ENCODE measurements around the gene ADK.
"Not testable (repeated sequence)": the region's sequence is repeated elsewhere in the genome, so short reads cannot be mapped to it uniquely, and the experiment has no call there.

ADK gene

GRCh38 chr10:74292871-74293427 lies 141.9 kb downstream of the ADK start:
- H3K4me3 ChIP-seq (ENCODE audit: low read depth, low read length) = no peak overlapping the region
- no peak for TF ChIP-seq CTCF (IDR thresholded peaks at IDR 0.05; ENCODE audit: low read depth, low read length, missing control alignments)
- no peak for DNase-seq (ENCODE audit: low read depth)

DNA sequence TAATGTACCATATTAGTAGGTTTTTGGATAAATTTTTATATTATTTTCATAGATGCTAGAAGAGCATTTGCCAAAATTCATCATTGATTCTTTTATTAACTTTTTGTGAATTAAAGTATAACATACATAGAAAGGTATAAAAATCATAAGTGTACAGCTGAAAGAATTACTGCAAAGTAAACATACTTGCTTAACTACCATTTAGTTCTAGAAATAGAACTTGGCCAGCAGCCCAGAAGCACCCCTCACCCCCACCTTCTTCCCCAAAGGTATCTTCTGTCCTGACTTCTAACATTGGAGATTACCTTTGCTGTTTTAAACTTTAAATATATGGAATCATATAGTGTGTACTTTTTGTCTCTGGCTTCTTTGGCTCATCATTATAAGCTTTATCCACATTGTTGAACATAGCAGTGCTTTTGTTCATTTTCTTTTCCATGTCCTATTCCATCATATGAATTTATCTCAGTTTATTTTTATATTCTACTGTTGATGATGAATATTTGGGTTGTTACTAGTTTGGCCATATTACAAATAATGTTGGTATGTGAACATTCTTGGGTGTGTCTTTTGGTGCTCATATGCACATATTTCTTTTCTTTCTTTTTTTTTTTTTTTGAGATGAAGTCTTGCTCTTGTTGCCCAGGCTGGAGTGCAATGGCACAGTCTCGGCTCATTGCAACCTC lies 142.8 kb downstream of the ADK start:
- no peak for TF ChIP-seq CTCF (IDR thresholded peaks at IDR 0.05; ENCODE audit: low read depth, low read length, missing control alignments)
- DNase-seq (ENCODE audit: low read depth) = no peak
- H3K4me3 ChIP-seq (ENCODE audit: low read depth, low read length) = no peak overlapping the region

DNA sequence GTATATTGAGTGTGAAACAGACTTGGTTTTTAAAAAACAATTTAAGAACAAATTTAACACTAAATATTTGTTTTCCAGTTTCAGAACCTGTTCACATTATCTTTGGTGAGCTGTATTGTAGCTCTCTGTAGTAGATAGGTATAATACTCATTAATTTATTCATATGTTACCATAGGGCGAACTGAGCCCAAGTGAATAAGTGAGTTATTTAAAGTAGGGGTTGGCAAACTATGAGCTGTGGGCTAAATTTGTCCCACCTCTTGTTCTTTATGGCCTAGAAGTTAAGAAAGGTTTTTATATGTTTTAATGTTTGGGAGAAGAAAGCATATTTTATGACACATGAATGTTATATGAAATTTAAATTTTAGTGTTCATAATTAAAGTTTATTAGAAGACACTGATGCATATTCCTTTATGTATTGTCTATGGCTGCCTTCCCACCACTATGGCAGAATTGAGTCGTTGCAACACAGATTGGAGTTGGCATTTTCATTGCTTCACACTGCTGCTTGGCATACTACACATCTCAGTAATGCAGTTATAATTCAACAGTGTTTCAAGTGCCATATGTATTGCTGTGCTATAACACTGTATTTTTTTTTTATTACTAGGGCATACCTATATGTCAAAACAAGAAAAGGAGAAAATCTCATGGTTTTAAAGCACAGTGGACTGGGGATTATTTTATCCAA lies 146.5 kb downstream of the ADK start:
- H3K4me3 ChIP-seq (ENCODE audit: low read depth, low read length) = no peak overlapping the region
- DNase-seq (ENCODE audit: low read depth) = no peak
- no peak for TF ChIP-seq CTCF (IDR thresholded peaks at IDR 0.05; ENCODE audit: low read depth, low read length, missing control alignments)

DNA sequence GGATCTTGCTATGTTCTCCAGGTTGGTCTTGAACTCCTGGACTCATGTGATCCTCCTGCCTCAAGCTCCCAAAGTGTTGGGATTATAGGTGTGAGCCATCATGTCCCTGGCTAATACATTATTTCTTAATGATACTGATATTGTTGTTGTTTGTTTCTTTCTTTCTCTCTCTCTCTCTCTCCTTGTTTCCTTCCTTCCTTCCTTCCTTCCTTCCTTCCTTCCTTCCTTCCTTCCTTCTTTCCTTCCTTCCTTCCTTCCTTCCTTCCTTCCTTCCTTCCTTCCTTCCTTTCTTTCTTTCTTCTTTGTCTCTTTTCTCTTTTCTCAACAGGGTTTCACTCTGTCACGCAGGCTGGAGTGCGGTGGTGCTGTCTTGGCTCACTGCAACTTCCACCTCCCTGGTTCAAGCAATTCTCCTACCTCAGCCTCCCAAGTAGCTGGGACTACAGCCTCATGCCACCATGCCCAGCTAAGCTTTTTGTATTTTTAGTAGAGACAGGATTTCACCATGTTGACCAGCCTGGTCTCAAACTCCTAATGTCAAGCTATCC lies 149.1 kb downstream of the ADK start:
- not testable (repeated sequence) for DNase-seq (ENCODE audit: low read depth); H3K4me3 ChIP-seq (ENCODE audit: low read depth, low read length)

- no peak for TF ChIP-seq CTCF (IDR thresholded peaks at IDR 0.05; ENCODE audit: low read depth, low read length, missing control alignments)
- DNase-seq (ENCODE audit: low read depth) = no peak
- no peak overlapping the region for H3K4me3 ChIP-seq (ENCODE audit: low read depth, low read length)
These were observed 149.6 kb downstream of the ADK start for GRCh38 chr10:74300666-74301065.

DNA sequence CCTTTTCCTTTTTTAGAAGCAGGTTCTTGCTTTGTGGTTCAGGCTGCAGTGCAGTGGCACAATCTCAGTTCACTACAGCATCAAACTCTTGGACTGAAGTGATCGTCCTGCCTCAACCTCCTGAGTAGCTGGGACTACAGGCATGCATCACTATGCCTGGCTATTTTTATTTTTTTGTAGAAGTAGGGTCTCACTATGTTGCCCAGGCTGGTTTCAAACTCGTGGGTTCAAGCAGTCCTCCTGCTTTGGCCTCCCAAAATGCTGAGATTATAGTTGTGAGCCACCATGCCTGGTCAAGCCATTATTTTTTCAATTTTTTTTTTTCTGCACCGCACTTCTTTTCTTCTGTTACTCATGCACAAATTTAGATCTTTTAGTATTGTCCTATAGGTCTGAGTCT lies 154.7 kb downstream of the ADK start:
- no peak for TF ChIP-seq CTCF (IDR thresholded peaks at IDR 0.05; ENCODE audit: low read depth, low read length, missing control alignments)
- H3K4me3 ChIP-seq (ENCODE audit: low read depth, low read length) = no peak overlapping the region
- DNase-seq (ENCODE audit: low read depth) = no peak

DNA sequence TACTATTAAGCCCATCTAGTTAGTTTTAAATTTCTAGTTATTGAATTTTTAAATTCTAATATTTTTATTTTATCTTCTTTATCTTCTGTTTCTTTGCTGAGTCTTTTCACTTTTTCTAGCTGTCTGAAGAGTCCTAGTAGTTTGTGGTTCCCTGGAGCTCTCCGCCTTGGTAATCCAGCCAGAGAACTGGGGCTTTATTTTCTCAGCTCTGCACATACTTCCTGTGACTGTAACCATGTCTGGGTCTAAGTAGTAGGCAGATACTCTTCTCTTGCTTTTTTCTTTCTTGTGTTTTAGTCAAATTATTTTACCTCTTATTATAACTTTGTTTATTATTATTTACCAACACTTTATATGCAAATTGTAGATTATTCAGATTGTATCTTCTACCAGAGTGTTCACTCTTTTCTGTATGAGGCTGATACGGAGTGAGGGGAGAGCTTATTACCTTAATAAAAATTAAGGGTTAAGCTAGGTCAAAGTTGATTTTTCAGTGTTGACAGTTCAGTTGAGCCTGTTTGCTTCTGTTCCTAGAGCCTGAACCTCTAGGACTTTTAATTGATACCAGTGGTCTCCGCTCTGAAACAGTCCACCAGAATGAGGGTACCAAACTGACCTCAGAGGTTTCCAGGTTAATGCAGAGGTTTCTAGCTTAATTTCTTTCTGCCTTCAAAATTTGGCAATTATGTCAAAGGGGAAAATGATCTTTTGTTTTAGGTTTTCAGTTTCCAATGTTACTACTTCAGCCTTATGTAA lies 155.4 kb downstream of the ADK start:
- H3K4me3 ChIP-seq (ENCODE audit: low read depth, low read length) = no peak overlapping the region
- no peak for TF ChIP-seq CTCF (IDR thresholded peaks at IDR 0.05; ENCODE audit: low read depth, low read length, missing control alignments)
- no peak for DNase-seq (ENCODE audit: low read depth)

All from GM12864 (cell line).